Endothelial cell of umbilical vein (primary cell): ENCODE data around the gene GGTLC2. TPM values are rescaled to one million over a fixed set of nuclear protein-coding genes. Genes with fewer than 3 reads are reported as not detected.

Source experiments
- BruUV-seq: library from RNA; stranded (reverse); fragments of 400-500 nt; replicated peaks from 2 replicates; lab custom pipeline; 2021; lab: Mats Ljungman, UMichigan
- CTCF ChIA-PET: fragments of 300-600, 350-600 bp; sonication (Branson Sonifier 250); formaldehyde crosslinking; loops from one replicate; lab custom pipeline; 2021; ENCODE audit warnings: antibody characterized with exemption, inconsistent platforms; lab: Charles Lee
- POLR2A ChIA-PET: fragments of 300-600, 350-600 bp; sonication (Branson Sonifier 250); formaldehyde crosslinking; loops from one replicate; lab custom pipeline; 2021; ENCODE audit warnings: antibody characterized with exemption, inconsistent platforms; lab: Charles Lee
- DNase-seq: peaks from one replicate; pipeline ENCODE4 v3.0.0-alpha.2; 2011; ENCODE audit warnings: low read depth, low spot score
- FAIRE-seq: peaks from 2 replicates; lab custom pipeline; 2011; peaks lifted over from hg19 to GRCh38; lab: Jason Lieb, UNC
- H2AFZ ChIP-seq: 2 replicates; pipeline ENCODE4 v1.6.0; 2012; ENCODE audit warnings: low read depth, low read length, control low read depth, inconsistent platforms
- H3K27ac ChIP-seq: 2 replicates; pipeline ENCODE4 v1.5.1; 2011; ENCODE audit warnings: low read depth, mild to moderate bottlenecking, control low read depth, low read length, moderate library complexity; ENCODE audit not compliant: insufficient read depth
- H3K27me3 ChIP-seq, 2 experiments: 2 replicates each; pipeline versions ENCODE4 v1.6.0 to v1.6.1; 2011; ENCODE audit warnings: low read length in 2 of 2, mixed read lengths in 1 of 2; ENCODE audit not compliant: control insufficient read depth in 2 of 2, insufficient read depth in 2 of 2
- H3K36me3 ChIP-seq, 2 experiments: 2 replicates in 1 of 2; 3 replicates in 1 of 2; pipeline ENCODE4 v1.5.1; 2011; ENCODE audit warnings: low read length in 2 of 2, mild to moderate bottlenecking in 1 of 2, moderate library complexity in 1 of 2; ENCODE audit not compliant: control insufficient read depth in 2 of 2, insufficient read depth in 2 of 2; ENCODE audit errors: extremely low read depth in 1 of 2
- H3K4me1 ChIP-seq: 3 replicates; pipeline ENCODE4 v1.5.1; 2011; ENCODE audit warnings: mild to moderate bottlenecking, low read length; ENCODE audit not compliant: control insufficient read depth, insufficient read depth; ENCODE audit errors: extremely low read depth
- H3K4me2 ChIP-seq: 2 replicates; pipeline ENCODE4 v1.6.1; 2011; ENCODE audit warnings: low read length, control low read depth, mixed read lengths; ENCODE audit not compliant: insufficient read depth
- H3K4me3 ChIP-seq, 3 experiments: fragments of 200-600 bp in 1 of 3; sonication (generic), shearing (Covaris generic) in 1 of 3; replicated peaks in 1 of 3; 2 replicates each; pipeline ENCODE4 v1.5.1; 2011 to 2016; ENCODE audit warnings: control low read depth in 3 of 3, low read length in 3 of 3, mild to moderate bottlenecking in 2 of 3, inconsistent platforms in 1 of 3, low read depth in 1 of 3, moderate library complexity in 1 of 3; ENCODE audit not compliant: insufficient read depth in 1 of 3
- H3K79me2 ChIP-seq: 2 replicates; pipeline ENCODE4 v1.6.0; 2012; ENCODE audit warnings: low read length, inconsistent platforms; ENCODE audit not compliant: control insufficient read depth, insufficient read depth
- H3K9ac ChIP-seq: replicated peaks from 2 replicates; pipeline ENCODE3; 2011; ENCODE audit warnings: low read length, control low read depth; ENCODE audit not compliant: insufficient read depth; ENCODE audit errors: extremely low read depth
- H3K9me1 ChIP-seq: replicated peaks from 3 replicates; pipeline ENCODE4 v1.6.0; 2011; ENCODE audit warnings: mild to moderate bottlenecking, low read length; ENCODE audit not compliant: control insufficient read depth, insufficient read depth; ENCODE audit errors: extremely low read depth
- H3K9me3 ChIP-seq: replicated peaks from 2 replicates; pipeline ENCODE4 v1.5.1; 2012; ENCODE audit warnings: low read length, inconsistent platforms; ENCODE audit not compliant: control insufficient read depth, insufficient read depth
- H4K20me1 ChIP-seq: replicated peaks from 2 replicates; pipeline ENCODE3; 2011; ENCODE audit warnings: mild to moderate bottlenecking, low read length; ENCODE audit not compliant: control insufficient read depth, insufficient read depth; ENCODE audit errors: extremely low read depth
- EZH2 ChIP-seq: IDR thresholded peaks from 2 replicates; pipeline ENCODE4 v1.6.1; 2012; ENCODE audit warnings: borderline replicate concordance, low read depth, mild to moderate bottlenecking, moderate library complexity, low read length, inconsistent platforms; ENCODE audit not compliant: severe bottlenecking
- FOS ChIP-seq: IDR thresholded peaks from 2 replicates; pipeline ENCODE4 v1.6.1; 2011; ENCODE audit warnings: mild to moderate bottlenecking, low read length, moderate library complexity, borderline replicate concordance; ENCODE audit not compliant: insufficient read depth
- GATA2 ChIP-seq: IDR thresholded peaks from 2 replicates; pipeline ENCODE4 v1.7.0; 2011; ENCODE audit warnings: low read depth, mild to moderate bottlenecking, moderate library complexity, mixed read lengths, low read length; ENCODE audit not compliant: insufficient read length, insufficient read depth
- JUN ChIP-seq: IDR thresholded peaks from 2 replicates; pipeline ENCODE4 v1.6.1; 2011; ENCODE audit warnings: borderline replicate concordance, low read depth; ENCODE audit not compliant: insufficient read length, insufficient read depth
- MYC ChIP-seq: IDR thresholded peaks from one replicate; pipeline ENCODE4 v1.6.1; 2011; ENCODE audit warnings: mild to moderate bottlenecking, low read depth, low read length
- POLR2A ChIP-seq: IDR thresholded peaks from 2 replicates; pipeline ENCODE4 v1.6.1; 2012; ENCODE audit warnings: low read depth, mild to moderate bottlenecking, control low read depth, low read length
- POLR2AphosphoS5 ChIP-seq: IDR thresholded peaks from 2 replicates; pipeline ENCODE4 v1.6.1; 2012; ENCODE audit warnings: low read depth, mild to moderate bottlenecking, control low read depth, low read length, moderate library complexity; ENCODE audit not compliant: insufficient read depth
- dilution Hi-C: fragments of 300-500 bp; cut with MboI; formaldehyde crosslinking; loops from one replicate; pipeline ENCODE4 v1.15.0; 2019; ENCODE audit warnings: low sequenced_read_pairs; ENCODE audit not compliant: extremely low pct_ligation_motif_present
- intact Hi-C: fragments of 100-400 bp; cut with micrococcal nuclease; formaldehyde crosslinking; loops from one replicate; pipeline ENCODE4 v1.10.0; 2022
- polyA plus RNA-seq, 4 experiments: library from polyadenylated mRNA; depleted of rRNA in 3 of 4; stranded (reverse) in 3 of 4; unstranded in 1 of 4; fragments of >200 nt; gene quantifications; 2 replicates each; pipeline versions ENCODE4 v1.2.1 to v1.2.3, GENCODE V29; 2011 to 2012; ENCODE audit warnings: missing spikeins in 1 of 4
- total RNA-seq: library from RNA; stranded (reverse); gene quantifications from 2 replicates; pipeline ENCODE4 v1.2.3, GENCODE V29; 2021
- TF ChIP-seq, protein P1 (sequence below): IDR thresholded peaks from 2 replicates; pipeline ENCODE4 v1.6.1; 2011; ENCODE audit not compliant: insufficient read depth, insufficient read length
- TF ChIP-seq, protein P2 (sequence below), 2 donors: IDR thresholded peaks; 1 replicate in 1 of 2; 2 replicates in 1 of 2; pipeline ENCODE4 v1.5.1; 2011; ENCODE audit warnings: low read length in 2 of 2, mild to moderate bottlenecking in 2 of 2, moderate library complexity in 2 of 2, control low read depth in 1 of 2, inconsistent platforms in 1 of 2, low read depth in 1 of 2; ENCODE audit not compliant: insufficient read depth in 1 of 2; ENCODE audit errors: extremely low read depth in 1 of 2

The GGTLC2 gene
- total and polyA plus RNA-seq, 2 donors (not counting 3 experiments of a cell fraction or from before 2014, with no cell fraction given), result not detected

DNA sequence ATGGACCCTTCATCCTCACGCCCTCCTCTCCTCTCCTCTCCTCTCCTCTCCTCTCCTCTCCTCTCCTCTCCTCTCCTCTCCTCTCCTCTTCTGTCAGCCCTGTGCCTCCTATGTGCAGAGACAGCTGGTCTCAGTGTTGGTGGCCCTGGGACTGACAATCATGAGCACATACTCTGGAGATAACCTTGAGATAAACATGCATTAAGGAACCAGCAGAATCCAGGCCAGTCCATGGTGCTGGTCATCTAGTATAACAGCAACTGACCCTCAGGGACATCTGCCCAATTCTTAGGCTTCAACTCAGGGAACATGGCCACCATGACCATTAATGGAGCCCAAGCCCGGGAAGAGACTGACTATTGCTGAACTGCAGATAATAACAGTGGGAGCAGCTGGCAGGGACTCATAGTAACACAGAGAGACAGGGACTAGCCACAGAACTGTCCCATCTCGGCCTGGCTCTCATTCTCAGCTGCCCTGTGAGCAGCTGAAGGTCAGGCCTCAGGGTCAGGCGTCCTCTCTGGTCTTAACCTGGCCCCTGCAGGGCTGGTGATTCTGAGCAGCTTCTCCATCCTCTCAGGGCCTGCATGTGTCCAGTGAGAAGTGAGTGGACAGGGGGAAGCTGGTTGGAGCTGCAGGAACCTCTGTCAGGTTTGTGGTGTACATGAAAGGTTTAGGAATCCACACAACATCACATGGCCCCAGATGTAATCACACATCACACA, 45.4 kb downstream of the GGTLC2 start:
- H3K4me1 ChIP-seq, result peaks cover 9% of the 10 kb centered on the region
- no peak for TF ChIP-seq GATA2
- no peak for TF ChIP-seq POLR2AphosphoS5
- TF ChIP-seq EZH2, result no peak
- no peak for TF ChIP-seq POLR2A
- no peak for TF ChIP-seq JUN
- TF ChIP-seq, protein P1, sequence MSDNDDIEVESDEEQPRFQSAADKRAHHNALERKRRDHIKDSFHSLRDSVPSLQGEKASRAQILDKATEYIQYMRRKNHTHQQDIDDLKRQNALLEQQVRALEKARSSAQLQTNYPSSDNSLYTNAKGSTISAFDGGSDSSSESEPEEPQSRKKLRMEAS, result no peak
- TF ChIP-seq FOS, result no peak
- TF ChIP-seq MYC, result no peak
- TF ChIP-seq, protein P2, sequence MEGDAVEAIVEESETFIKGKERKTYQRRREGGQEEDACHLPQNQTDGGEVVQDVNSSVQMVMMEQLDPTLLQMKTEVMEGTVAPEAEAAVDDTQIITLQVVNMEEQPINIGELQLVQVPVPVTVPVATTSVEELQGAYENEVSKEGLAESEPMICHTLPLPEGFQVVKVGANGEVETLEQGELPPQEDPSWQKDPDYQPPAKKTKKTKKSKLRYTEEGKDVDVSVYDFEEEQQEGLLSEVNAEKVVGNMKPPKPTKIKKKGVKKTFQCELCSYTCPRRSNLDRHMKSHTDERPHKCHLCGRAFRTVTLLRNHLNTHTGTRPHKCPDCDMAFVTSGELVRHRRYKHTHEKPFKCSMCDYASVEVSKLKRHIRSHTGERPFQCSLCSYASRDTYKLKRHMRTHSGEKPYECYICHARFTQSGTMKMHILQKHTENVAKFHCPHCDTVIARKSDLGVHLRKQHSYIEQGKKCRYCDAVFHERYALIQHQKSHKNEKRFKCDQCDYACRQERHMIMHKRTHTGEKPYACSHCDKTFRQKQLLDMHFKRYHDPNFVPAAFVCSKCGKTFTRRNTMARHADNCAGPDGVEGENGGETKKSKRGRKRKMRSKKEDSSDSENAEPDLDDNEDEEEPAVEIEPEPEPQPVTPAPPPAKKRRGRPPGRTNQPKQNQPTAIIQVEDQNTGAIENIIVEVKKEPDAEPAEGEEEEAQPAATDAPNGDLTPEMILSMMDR (IDR thresholded peaks at IDR 0.05; ENCODE audit: extremely low read depth in 1 of 2, insufficient read depth in 1 of 2, low read depth in 1 of 2, low read length in 2 of 2), result no peak
- CTCF ChIA-PET, result interaction anchor here (0.8 to 2.3 kb wide), 7 partner anchors 12 to 113 kb away, joined by 3 to 9 read pairs (median 4); no protein-coding TSS in a partner anchor
- H3K4me3 ChIP-seq, result no peak overlapping the region
- BruUV-seq, result no TSS peak
- intact Hi-C loops (loop anchor here (10.0 kb wide), 1 partner anchor 105 kb away; no protein-coding TSS in a partner anchor), dilution Hi-C loops (no loop called here)
- no peak overlapping the region for H3K9ac ChIP-seq
- H3K27me3 ChIP-seq, result peaks cover 2 to 10% of the 10 kb centered on the region in 2 experiments
- DNase-seq (no peak), FAIRE-seq (no peak)
- H3K27ac ChIP-seq, result no peak overlapping the region
- no peak overlapping the region for H3K4me2 ChIP-seq
- no peaks in the 10 kb centered on the region for H3K9me1 ChIP-seq
- H3K36me3 ChIP-seq, result no peaks in the 10 kb centered on the region
- no peaks in the 10 kb centered on the region for H3K79me2 ChIP-seq
- no peaks in the 10 kb centered on the region for H4K20me1 ChIP-seq
- no peaks in the 10 kb centered on the region for H3K9me3 ChIP-seq
- H2AFZ ChIP-seq, result no peak overlapping the region
- POLR2A ChIA-PET, result interaction anchor here (0.6 kb wide), 1 partner anchor 158 kb away, joined by 4 read pairs; no protein-coding TSS in a partner anchor
